ENCODE measurements around the gene FOXO3. TPM values are rescaled to one million over a fixed set of nuclear protein-coding genes. Genes with fewer than 3 reads are reported as not detected.

Gene FOXO3
- polyA plus RNA-seq, 1 experiment, result 25.4 TPM

DNA sequence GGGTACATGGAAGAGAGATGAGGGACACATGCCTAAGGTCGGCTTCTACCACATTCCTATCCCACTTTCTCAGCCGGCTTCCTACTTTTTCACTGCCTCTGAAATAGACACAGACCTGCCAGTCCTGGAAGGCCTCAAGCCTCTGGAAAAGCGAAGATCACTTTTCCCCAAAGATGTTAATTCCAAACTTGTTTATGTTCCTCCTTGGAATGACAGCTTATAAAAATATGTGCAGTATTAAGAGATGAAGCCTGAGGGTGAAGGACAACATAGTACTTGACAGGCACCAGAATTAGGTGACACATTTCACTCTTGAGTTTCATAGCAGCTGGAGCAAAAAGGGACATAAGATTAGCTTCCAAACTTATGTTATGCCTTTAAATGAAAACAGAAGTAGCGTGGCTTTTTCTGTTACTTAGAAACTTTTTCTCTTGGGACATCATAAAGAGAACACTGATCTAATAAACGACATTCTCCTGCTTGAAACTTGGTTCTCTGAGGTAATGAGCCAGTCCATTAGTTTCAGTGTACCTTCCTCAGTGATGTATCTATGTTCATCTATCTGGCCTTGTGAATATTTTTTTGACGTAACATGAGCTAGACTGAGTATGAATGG is 25.3 kb downstream of the FOXO3 start:
- no peak for DNase-seq (ENCODE audit: low read depth)
- CTCF ChIA-PET, result interaction anchor here (0.6 kb wide), 1 partner anchor 411 kb away, joined by 3 read pairs; no protein-coding TSS in a partner anchor
- POLR2A ChIA-PET, result no interaction called here
- Histone ChIP-seq H3K36me3 (ENCODE audit: control insufficient read depth, insufficient read depth, low read length) (no peaks in the 10 kb centered on the region), H3K4me3 (ENCODE audit: low read depth, low read length) (no peak overlapping the region), H3K27me3 (ENCODE audit: control insufficient read depth, insufficient read depth, low read length) (no peaks in the 10 kb centered on the region)
- TF ChIP-seq, protein P1, sequence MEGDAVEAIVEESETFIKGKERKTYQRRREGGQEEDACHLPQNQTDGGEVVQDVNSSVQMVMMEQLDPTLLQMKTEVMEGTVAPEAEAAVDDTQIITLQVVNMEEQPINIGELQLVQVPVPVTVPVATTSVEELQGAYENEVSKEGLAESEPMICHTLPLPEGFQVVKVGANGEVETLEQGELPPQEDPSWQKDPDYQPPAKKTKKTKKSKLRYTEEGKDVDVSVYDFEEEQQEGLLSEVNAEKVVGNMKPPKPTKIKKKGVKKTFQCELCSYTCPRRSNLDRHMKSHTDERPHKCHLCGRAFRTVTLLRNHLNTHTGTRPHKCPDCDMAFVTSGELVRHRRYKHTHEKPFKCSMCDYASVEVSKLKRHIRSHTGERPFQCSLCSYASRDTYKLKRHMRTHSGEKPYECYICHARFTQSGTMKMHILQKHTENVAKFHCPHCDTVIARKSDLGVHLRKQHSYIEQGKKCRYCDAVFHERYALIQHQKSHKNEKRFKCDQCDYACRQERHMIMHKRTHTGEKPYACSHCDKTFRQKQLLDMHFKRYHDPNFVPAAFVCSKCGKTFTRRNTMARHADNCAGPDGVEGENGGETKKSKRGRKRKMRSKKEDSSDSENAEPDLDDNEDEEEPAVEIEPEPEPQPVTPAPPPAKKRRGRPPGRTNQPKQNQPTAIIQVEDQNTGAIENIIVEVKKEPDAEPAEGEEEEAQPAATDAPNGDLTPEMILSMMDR (IDR thresholded peaks at IDR 0.05; ENCODE audit: insufficient read depth, low read depth, low read length), result no peak

DNA sequence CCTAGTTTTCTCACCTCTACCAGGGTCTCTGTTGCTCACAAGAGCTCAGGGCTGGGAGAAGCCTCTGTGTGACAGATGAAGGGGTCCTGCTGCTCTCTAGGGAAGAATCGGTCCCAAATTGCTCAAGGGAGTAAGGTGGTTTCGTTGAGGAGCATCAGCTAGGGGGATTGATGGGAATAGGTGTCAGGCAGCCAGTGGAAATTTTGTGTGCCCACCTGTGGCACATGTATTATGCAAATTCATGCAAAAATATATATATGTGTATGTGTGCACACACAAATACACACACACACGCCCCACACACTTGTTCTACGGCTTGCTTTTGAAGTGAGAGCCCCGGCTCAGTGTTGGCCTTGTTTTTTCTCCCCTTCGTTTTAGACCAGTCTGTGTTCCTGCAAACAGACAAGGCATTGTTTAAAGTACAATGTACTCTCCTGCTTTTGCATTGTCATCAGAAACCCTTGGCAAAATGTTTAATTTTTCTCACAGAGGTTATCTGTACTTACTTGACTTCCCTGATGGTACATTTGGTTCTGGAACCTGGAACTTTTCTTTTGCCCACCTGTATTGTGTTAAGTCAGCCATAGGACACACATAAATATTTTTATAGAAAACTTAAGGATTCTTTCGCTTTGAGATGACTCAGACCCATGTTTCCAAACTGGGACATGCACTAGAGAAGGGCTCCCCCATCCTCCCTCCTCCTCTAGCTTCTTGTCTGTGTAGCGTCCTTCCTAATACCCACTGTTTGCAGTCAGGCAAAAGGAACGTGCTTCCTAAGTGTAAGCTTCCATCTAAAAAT is 26.7 kb downstream of the FOXO3 start:
- no peak overlapping the region for H3K4me3 ChIP-seq (ENCODE audit: low read depth, low read length)

DNA sequence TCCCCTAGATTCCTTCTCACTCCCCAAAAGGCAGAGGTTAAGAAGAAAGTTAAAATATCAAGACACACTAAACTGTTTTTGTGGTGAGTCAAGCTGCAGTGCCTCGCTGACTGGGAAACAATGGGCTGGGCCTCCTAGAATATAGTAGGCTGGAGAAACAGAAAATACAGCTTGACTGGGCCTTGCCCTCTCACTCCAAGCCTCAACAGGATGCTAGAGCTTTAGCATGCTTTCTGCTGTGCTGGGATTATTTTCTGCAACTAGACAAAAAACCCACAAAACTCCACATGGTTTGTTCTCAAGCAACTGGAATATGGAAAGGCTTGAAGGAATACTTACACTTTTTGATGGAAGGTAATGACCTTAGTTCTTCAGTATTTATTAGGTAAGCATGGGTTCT is 27.9 kb downstream of the FOXO3 start:
- ChIA-PET CTCF (interaction anchor here (0.9 to 1.6 kb wide), 3 partner anchors 27 to 485 kb away, joined by 3 read pairs; no protein-coding TSS in a partner anchor), POLR2A (no interaction called here)
- no peak overlapping the region for H3K4me3 ChIP-seq (ENCODE audit: low read depth, low read length)
- TF ChIP-seq, protein P1 (IDR thresholded peaks at IDR 0.05; ENCODE audit: insufficient read depth, low read depth, low read length), result no peak
- no peaks in the 10 kb centered on the region for H3K27me3 ChIP-seq (ENCODE audit: control insufficient read depth, insufficient read depth, low read length)
- no peaks in the 10 kb centered on the region for H3K36me3 ChIP-seq (ENCODE audit: control insufficient read depth, insufficient read depth, low read length)
- DNase-seq (ENCODE audit: low read depth), result no peak

More for the DNA sequence above, 26.7 kb downstream of the FOXO3 start:
- DNase-seq (ENCODE audit: low read depth), result no peak
- Histone ChIP-seq H3K27me3 (ENCODE audit: control insufficient read depth, insufficient read depth, low read length) (no peaks in the 10 kb centered on the region), H3K36me3 (ENCODE audit: control insufficient read depth, insufficient read depth, low read length) (no peaks in the 10 kb centered on the region)
- TF ChIP-seq, protein P1 (IDR thresholded peaks at IDR 0.05; ENCODE audit: insufficient read depth, low read depth, low read length), result no peak
- ChIA-PET POLR2A (interaction anchor here (0.6 kb wide), 1 partner anchor 10 kb away, joined by 5 read pairs; no protein-coding TSS in a partner anchor), CTCF (interaction anchor here (0.6 to 1.6 kb wide), 5 partner anchors 26 to 486 kb away, joined by 3 read pairs; no protein-coding TSS in a partner anchor)

DNA sequence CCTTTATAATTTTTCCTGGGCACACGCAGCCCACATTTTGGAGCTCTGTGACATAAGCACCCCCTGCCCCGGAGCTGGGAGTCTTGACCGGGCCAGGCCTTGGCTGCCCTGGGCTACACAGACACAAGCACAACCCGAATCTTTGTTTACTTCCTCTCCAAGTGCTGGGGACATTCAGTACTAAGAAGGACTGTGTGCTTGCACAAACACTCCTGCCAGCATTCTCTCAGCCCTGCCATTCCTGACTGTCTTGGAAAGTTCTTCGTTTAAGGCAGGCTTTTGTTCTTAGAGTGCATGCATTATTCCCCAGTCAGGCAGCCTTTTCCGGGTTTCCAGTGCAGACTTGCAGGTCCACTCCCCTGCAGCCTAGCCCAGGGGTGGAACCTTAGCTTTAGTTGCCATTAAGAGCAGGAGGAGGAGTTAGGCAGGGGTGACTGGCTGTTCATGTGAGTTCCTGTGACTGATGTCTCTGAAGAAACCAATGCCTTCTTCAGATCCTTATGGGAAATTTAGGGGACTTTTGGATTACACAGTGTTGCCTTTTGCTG is 28.6 kb downstream of the FOXO3 start:
- POLR2A ChIA-PET, result interaction anchor here (0.5 to 0.6 kb wide), 3 partner anchors 34 to 410 kb away, joined by 4 read pairs; no protein-coding TSS in a partner anchor
- Histone ChIP-seq H3K36me3 (ENCODE audit: control insufficient read depth, insufficient read depth, low read length) (no peaks in the 10 kb centered on the region), H3K4me3 (ENCODE audit: low read depth, low read length) (no peak overlapping the region), H3K27me3 (ENCODE audit: control insufficient read depth, insufficient read depth, low read length) (no peaks in the 10 kb centered on the region)
- CTCF ChIA-PET, result interaction anchor here (1.2 kb wide), 1 partner anchor 358 kb away, joined by 3 read pairs; no protein-coding TSS in a partner anchor
- DNase-seq (ENCODE audit: low read depth), result no peak
- TF ChIP-seq, protein P1 (IDR thresholded peaks at IDR 0.05; ENCODE audit: insufficient read depth, low read depth, low read length), result no peak

All from BJ (cell line).